Ishikawa (cell line): Measurements from ENCODE around the gene ERBB4.

ENCODE experiments used
- CEBPB ChIP-seq: IDR thresholded peaks from 2 replicates; pipeline ENCODE4 v1.6.1; 2012
- CREB1 ChIP-seq: IDR thresholded peaks from 2 replicates; pipeline ENCODE4 v1.6.1; 2012; ENCODE audit warnings: low read depth
- EGR1 ChIP-seq: IDR thresholded peaks from 2 replicates; pipeline ENCODE4 v1.6.1; 2012
- EP300 ChIP-seq: IDR thresholded peaks from 2 replicates; pipeline ENCODE4 v1.6.1; 2012; ENCODE audit warnings: borderline replicate concordance
- FOXM1 ChIP-seq: IDR thresholded peaks from 2 replicates; pipeline ENCODE4 v1.6.1; 2012; ENCODE audit warnings: low read depth, borderline replicate concordance
- MAX ChIP-seq: IDR thresholded peaks from 2 replicates; pipeline ENCODE4 v1.6.1; 2012
- NFIC ChIP-seq: IDR thresholded peaks from 2 replicates; pipeline ENCODE4 v1.6.1; 2012
- RAD21 ChIP-seq: IDR thresholded peaks from 2 replicates; pipeline ENCODE4 v1.6.1; 2012; ENCODE audit warnings: low read depth
- REST ChIP-seq: IDR thresholded peaks from 2 replicates; pipeline ENCODE4 v1.6.1; 2012; ENCODE audit warnings: low read depth, mild to moderate bottlenecking
- TAF1 ChIP-seq: IDR thresholded peaks from 2 replicates; pipeline ENCODE4 v1.6.1; 2012; ENCODE audit warnings: low read depth, mild to moderate bottlenecking
- TCF12 ChIP-seq: IDR thresholded peaks from 2 replicates; pipeline ENCODE4 v1.6.1; 2012; ENCODE audit warnings: low read depth
- TEAD4 ChIP-seq: IDR thresholded peaks from 2 replicates; pipeline ENCODE4 v1.6.1; 2012
- USF1 ChIP-seq: IDR thresholded peaks from 2 replicates; pipeline ENCODE4 v1.6.1; 2012
- YY1 ChIP-seq: IDR thresholded peaks from 2 replicates; pipeline ENCODE4 v1.6.1; 2012; ENCODE audit warnings: low read depth
- ZBTB7A ChIP-seq: IDR thresholded peaks from 2 replicates; pipeline ENCODE4 v1.6.1; 2012; ENCODE audit warnings: low read depth

ERBB4 gene

GRCh38 chr2:212538305-212539071, at the start of gene ERBB4:
ERBB4 (minus strand) TSS chr2:212538802; CDS start chr2:212538530, 272 bp downstream.
- TF ChIP-seq EP300 (no peak), TEAD4 (no peak), TCF12 (no peak), CEBPB (no peak), ZBTB7A (no peak), EGR1 (no peak), FOXM1 (no peak), TAF1 (no peak), USF1 (no peak)

GRCh38 chr2:212580117-212580516, 41.5 kb upstream of the ERBB4 start:
- TF ChIP-seq MAX (no peak), REST (no peak), NFIC (no peak), TAF1 (no peak), FOXM1 (no peak), USF1 (no peak), EP300 (no peak), RAD21 (no peak), CREB1 (no peak), ZBTB7A (no peak), TEAD4 (no peak), TCF12 (no peak), CEBPB (no peak), EGR1 (no peak), YY1 (no peak)

- TF ChIP-seq REST (no peak), FOXM1 (no peak), MAX (no peak), USF1 (no peak)
Measured at GRCh38 chr2:212556296-212556695, 17.7 kb upstream of the ERBB4 start.

- no peak for TF ChIP-seq REST
- no peak for TF ChIP-seq CEBPB
- no peak for TF ChIP-seq EGR1
- no peak for TF ChIP-seq TAF1
- TF ChIP-seq ZBTB7A = no peak
- no peak for TF ChIP-seq TEAD4
- TF ChIP-seq NFIC = no peak
Measured at GRCh38 chr2:212554233-212554632, 15.6 kb upstream of the ERBB4 start.
